Measurements from ENCODE around the gene CAMK2A. TPM values are rescaled to one million over a fixed set of nuclear protein-coding genes. Genes with fewer than 3 reads are reported as not detected.

The CAMK2A gene
- polyA plus RNA-seq, 2 of the 4 experiments (the other 2 are of a cell fraction), result 0.09 to 0.93 TPM

DNA sequence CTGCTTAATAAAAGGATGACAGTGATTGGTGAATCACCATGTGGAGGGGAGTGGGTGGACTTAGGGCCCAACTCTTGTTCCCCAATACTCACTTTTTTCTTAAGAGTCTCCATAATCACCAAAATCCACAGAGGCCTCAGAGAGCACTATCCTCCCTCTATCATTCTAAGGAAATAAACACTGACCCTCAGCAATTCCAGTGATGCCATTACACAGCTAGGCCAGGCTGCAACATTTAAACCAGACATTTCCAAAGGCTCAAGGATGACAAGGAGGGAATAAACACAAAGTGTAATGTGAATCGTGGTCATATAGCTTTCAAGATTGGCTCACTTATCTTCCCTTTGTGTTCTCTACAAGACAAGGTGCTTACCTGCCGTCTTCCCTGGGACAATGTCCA, 15.5 kb upstream of the CAMK2A start:
- no peak overlapping the region for H3K4me3 ChIP-seq
- peaks cover 52% of the 10 kb centered on the region for H3K4me1 ChIP-seq
- ATAC-seq (no peak), DNase-seq (ENCODE audit: low read depth in 1 of 2, low spot score in 1 of 2) (no peak), FAIRE-seq (no peak)
- CTCF ChIA-PET, result interaction anchor here (1.0 to 2.4 kb wide), 5 partner anchors 10 to 51 kb away, joined by 3 to 17 read pairs (median 4); no protein-coding TSS in a partner anchor
- H3K27ac ChIP-seq, result peak overlapping the region in 1 of 2 experiments; percentile 87; a peak in 2 of 6 replicates
- no peak overlapping the region for H3K4me2 ChIP-seq
- POLR2A ChIA-PET, result interaction anchor here (1.3 kb wide), 1 partner anchor 12 kb away, joined by 4 read pairs; no protein-coding TSS in a partner anchor
- 97% methylated on average over 2 of the region's 2 CpGs for WGBS (ENCODE audit: missing lambda C conversion rate)
- no peaks in the 10 kb centered on the region for H3K9me3 ChIP-seq
- no peak for TF ChIP-seq E2F6 (IDR thresholded peaks at IDR 0.05; ENCODE audit: borderline replicate concordance, low read depth)
- no peak for TF ChIP-seq KDM1A (IDR thresholded peaks at IDR 0.05; ENCODE audit: low read depth)
- TF ChIP-seq GATA3 (IDR thresholded peaks at IDR 0.05; ENCODE audit: borderline replicate concordance), result no peak
- TF ChIP-seq, protein P1, sequence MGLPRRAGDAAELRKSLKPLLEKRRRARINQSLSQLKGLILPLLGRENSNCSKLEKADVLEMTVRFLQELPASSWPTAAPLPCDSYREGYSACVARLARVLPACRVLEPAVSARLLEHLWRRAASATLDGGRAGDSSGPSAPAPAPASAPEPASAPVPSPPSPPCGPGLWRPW (IDR thresholded peaks at IDR 0.05), result no peak
- TF ChIP-seq ESRRA (IDR thresholded peaks at IDR 0.05; ENCODE audit: borderline replicate concordance, low read length), result no peak
- TF ChIP-seq FOSB (CRISPR knock-in tag; IDR thresholded peaks at IDR 0.05), result no peak
- TF ChIP-seq PBX3 (IDR thresholded peaks at IDR 0.05), result no peak
- no peak for TF ChIP-seq HOXB13 (CRISPR knock-in tag; IDR thresholded peaks at IDR 0.05; ENCODE audit: low read depth)
- TF ChIP-seq, protein P2, sequence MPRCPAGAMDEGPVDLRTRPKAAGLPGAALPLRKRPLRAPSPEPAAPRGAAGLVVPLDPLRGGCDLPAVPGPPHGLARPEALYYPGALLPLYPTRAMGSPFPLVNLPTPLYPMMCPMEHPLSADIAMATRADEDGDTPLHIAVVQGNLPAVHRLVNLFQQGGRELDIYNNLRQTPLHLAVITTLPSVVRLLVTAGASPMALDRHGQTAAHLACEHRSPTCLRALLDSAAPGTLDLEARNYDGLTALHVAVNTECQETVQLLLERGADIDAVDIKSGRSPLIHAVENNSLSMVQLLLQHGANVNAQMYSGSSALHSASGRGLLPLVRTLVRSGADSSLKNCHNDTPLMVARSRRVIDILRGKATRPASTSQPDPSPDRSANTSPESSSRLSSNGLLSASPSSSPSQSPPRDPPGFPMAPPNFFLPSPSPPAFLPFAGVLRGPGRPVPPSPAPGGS (IDR thresholded peaks at IDR 0.05), result no peak
- TF ChIP-seq CHD4 (IDR thresholded peaks at IDR 0.05; ENCODE audit: borderline replicate concordance), result no peak
- TF ChIP-seq RNF2 (IDR thresholded peaks at IDR 0.05; ENCODE audit: borderline replicate concordance, low read depth), result no peak
- no peak for TF ChIP-seq FOSL2 (IDR thresholded peaks at IDR 0.05)
- TF ChIP-seq FOSL2 (CRISPR knock-in tag; IDR thresholded peaks at IDR 0.05), result no peak

- 72% methylated on average over 4 of the region's 4 CpGs for WGBS (ENCODE audit: missing lambda C conversion rate)
- no peak for FAIRE-seq
- no peak overlapping the region for H3K4me2 ChIP-seq
Measured at GRCh38 chr5:150304481-150305081, 15.0 kb upstream of the CAMK2A start.

More at GRCh38 chr5:150304481-150305081, 15.0 kb upstream of the CAMK2A start:
- ChIA-PET POLR2A (no interaction called here), CTCF (interaction anchor here (1.4 to 6.9 kb wide), 2 partner anchors 46 to 52 kb away, joined by 3 to 75 read pairs; no protein-coding TSS in a partner anchor)
- ATAC-seq (no peak), DNase-seq (ENCODE audit: low read depth in 1 of 2, low spot score in 1 of 2) (no peak)
- TF ChIP-seq FOXS1 (CRISPR knock-in tag; IDR thresholded peaks at IDR 0.05) (no peak), TP53 (CRISPR knock-in tag; IDR thresholded peaks at IDR 0.05) (no peak), NR3C1 (IDR thresholded peaks at IDR 0.05) (no peak), JUNB (IDR thresholded peaks at IDR 0.05) (no peak), RNF2 (IDR thresholded peaks at IDR 0.05; ENCODE audit: borderline replicate concordance, low read depth) (no peak), HDAC2 (IDR thresholded peaks at IDR 0.05) (no peak), FOSL2 (IDR thresholded peaks at IDR 0.05) (no peak), FOSL2 (CRISPR knock-in tag; IDR thresholded peaks at IDR 0.05) (no peak), POLR2AphosphoS2 (conservative IDR thresholded peaks at IDR 0.05; ENCODE audit: low read length) (no peak), RFX5 (IDR thresholded peaks at IDR 0.05) (no peak), E2F6 (IDR thresholded peaks at IDR 0.05; ENCODE audit: borderline replicate concordance, low read depth) (no peak)
- TF ChIP-seq, protein P3, sequence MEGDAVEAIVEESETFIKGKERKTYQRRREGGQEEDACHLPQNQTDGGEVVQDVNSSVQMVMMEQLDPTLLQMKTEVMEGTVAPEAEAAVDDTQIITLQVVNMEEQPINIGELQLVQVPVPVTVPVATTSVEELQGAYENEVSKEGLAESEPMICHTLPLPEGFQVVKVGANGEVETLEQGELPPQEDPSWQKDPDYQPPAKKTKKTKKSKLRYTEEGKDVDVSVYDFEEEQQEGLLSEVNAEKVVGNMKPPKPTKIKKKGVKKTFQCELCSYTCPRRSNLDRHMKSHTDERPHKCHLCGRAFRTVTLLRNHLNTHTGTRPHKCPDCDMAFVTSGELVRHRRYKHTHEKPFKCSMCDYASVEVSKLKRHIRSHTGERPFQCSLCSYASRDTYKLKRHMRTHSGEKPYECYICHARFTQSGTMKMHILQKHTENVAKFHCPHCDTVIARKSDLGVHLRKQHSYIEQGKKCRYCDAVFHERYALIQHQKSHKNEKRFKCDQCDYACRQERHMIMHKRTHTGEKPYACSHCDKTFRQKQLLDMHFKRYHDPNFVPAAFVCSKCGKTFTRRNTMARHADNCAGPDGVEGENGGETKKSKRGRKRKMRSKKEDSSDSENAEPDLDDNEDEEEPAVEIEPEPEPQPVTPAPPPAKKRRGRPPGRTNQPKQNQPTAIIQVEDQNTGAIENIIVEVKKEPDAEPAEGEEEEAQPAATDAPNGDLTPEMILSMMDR (IDR thresholded peaks at IDR 0.05), result no peak
- TF ChIP-seq, protein P4, sequence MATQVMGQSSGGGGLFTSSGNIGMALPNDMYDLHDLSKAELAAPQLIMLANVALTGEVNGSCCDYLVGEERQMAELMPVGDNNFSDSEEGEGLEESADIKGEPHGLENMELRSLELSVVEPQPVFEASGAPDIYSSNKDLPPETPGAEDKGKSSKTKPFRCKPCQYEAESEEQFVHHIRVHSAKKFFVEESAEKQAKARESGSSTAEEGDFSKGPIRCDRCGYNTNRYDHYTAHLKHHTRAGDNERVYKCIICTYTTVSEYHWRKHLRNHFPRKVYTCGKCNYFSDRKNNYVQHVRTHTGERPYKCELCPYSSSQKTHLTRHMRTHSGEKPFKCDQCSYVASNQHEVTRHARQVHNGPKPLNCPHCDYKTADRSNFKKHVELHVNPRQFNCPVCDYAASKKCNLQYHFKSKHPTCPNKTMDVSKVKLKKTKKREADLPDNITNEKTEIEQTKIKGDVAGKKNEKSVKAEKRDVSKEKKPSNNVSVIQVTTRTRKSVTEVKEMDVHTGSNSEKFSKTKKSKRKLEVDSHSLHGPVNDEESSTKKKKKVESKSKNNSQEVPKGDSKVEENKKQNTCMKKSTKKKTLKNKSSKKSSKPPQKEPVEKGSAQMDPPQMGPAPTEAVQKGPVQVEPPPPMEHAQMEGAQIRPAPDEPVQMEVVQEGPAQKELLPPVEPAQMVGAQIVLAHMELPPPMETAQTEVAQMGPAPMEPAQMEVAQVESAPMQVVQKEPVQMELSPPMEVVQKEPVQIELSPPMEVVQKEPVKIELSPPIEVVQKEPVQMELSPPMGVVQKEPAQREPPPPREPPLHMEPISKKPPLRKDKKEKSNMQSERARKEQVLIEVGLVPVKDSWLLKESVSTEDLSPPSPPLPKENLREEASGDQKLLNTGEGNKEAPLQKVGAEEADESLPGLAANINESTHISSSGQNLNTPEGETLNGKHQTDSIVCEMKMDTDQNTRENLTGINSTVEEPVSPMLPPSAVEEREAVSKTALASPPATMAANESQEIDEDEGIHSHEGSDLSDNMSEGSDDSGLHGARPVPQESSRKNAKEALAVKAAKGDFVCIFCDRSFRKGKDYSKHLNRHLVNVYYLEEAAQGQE (IDR thresholded peaks at IDR 0.05), result no peak
- no peaks in the 10 kb centered on the region for H3K9me3 ChIP-seq
- peaks cover 52% of the 10 kb centered on the region for H3K4me1 ChIP-seq
- no peak overlapping the region for H3K4me3 ChIP-seq
- peak overlapping the region in 1 of 2 experiments; percentile 87; a peak in 3 of 6 replicates for H3K27ac ChIP-seq

Measured in A549 (cell line).